Mesenchymal stem cell (in vitro differentiated cells and primary cell): ENCODE measurements around the gene HSP90AB1.

Experiments
- DNase-seq: peaks from one replicate; pipeline ENCODE4 v3.0.0-alpha.2; 2013
- H2AFZ ChIP-seq: one replicate; pipeline ENCODE4 v1.6.1; 2013; ENCODE audit warnings: low read depth, mild to moderate bottlenecking, control low read depth, inconsistent platforms, low read length, moderate library complexity
- H2AK5ac ChIP-seq: 2 replicates; pipeline ENCODE4 v1.6.1; 2013; ENCODE audit warnings: low read length, moderate library complexity, mild to moderate bottlenecking, inconsistent platforms; ENCODE audit not compliant: severe bottlenecking
- H2BK120ac ChIP-seq: one replicate; pipeline ENCODE4 v1.6.1; 2013; ENCODE audit warnings: low read depth, mild to moderate bottlenecking, inconsistent platforms, low read length, moderate library complexity
- H2BK12ac ChIP-seq, 2 experiments: one replicate each; pipeline ENCODE4 v1.6.1; 2013; ENCODE audit warnings: inconsistent platforms in 2 of 2, low read length in 2 of 2, mild to moderate bottlenecking in 2 of 2, moderate library complexity in 2 of 2, control low read depth in 1 of 2
- H2BK15ac ChIP-seq: one replicate; pipeline ENCODE4 v1.6.1; 2013; ENCODE audit warnings: mild to moderate bottlenecking, low read depth, inconsistent platforms; ENCODE audit not compliant: poor library complexity, severe bottlenecking
- H2BK5ac ChIP-seq: 2 replicates; pipeline ENCODE4 v1.6.1; 2013; ENCODE audit warnings: low read depth, mild to moderate bottlenecking, low read length, control low read depth, inconsistent platforms; ENCODE audit not compliant: poor library complexity, severe bottlenecking
- H3K14ac ChIP-seq, 2 experiments: one replicate each; pipeline ENCODE4 v1.6.1; 2013; ENCODE audit warnings: inconsistent platforms in 2 of 2, low read length in 2 of 2, control low read depth in 1 of 2, mild to moderate bottlenecking in 1 of 2, moderate library complexity in 1 of 2
- H3K18ac ChIP-seq, 2 experiments: one replicate each; pipeline ENCODE4 v1.6.1; 2013; ENCODE audit warnings: inconsistent platforms in 2 of 2, low read length in 2 of 2, control low read depth in 1 of 2, low read depth in 1 of 2, mild to moderate bottlenecking in 1 of 2
- H3K23ac ChIP-seq, 2 experiments: one replicate each; pipeline ENCODE4 v1.6.1; 2013; ENCODE audit warnings: inconsistent platforms in 2 of 2, low read length in 2 of 2, mild to moderate bottlenecking in 2 of 2, moderate library complexity in 2 of 2, control low read depth in 1 of 2
- H3K27ac ChIP-seq: 2 replicates; pipeline ENCODE4 v1.5.1; 2013; ENCODE audit warnings: mild to moderate bottlenecking, moderate library complexity, low read length, control low read depth, inconsistent platforms; ENCODE audit not compliant: poor library complexity, severe bottlenecking
- H3K27me3 ChIP-seq, 2 experiments: 2 replicates each; pipeline versions ENCODE4 v1.6.1 to v1.7.0; 2013; ENCODE audit warnings: low read length in 2 of 2, mild to moderate bottlenecking in 2 of 2, moderate library complexity in 2 of 2, control low read depth in 1 of 2, inconsistent platforms in 1 of 2; ENCODE audit not compliant: control insufficient read depth in 1 of 2, insufficient read depth in 1 of 2
- H3K36me3 ChIP-seq, 2 experiments: 2 replicates each; pipeline versions ENCODE4 v1.6.1 to v1.7.0; 2013; ENCODE audit warnings: low read length in 2 of 2, control low read depth in 1 of 2, inconsistent platforms in 1 of 2, low read depth in 1 of 2, mild to moderate bottlenecking in 1 of 2; ENCODE audit not compliant: insufficient read depth in 2 of 2, control insufficient read depth in 1 of 2
- H3K4ac ChIP-seq, 2 experiments: one replicate each; pipeline ENCODE4 v1.6.1; 2013; ENCODE audit warnings: inconsistent platforms in 2 of 2, low read length in 2 of 2, mild to moderate bottlenecking in 2 of 2, moderate library complexity in 2 of 2, control low read depth in 1 of 2, low read depth in 1 of 2
- H3K4me1 ChIP-seq: 2 replicates; pipeline ENCODE4 v1.6.1; 2013; ENCODE audit warnings: low read depth, low read length, control low read depth; ENCODE audit not compliant: control insufficient read depth, insufficient read depth
- H3K4me2 ChIP-seq: 2 replicates; pipeline ENCODE4 v1.6.1; 2013; ENCODE audit warnings: low read length, mild to moderate bottlenecking, inconsistent platforms; ENCODE audit not compliant: poor library complexity, severe bottlenecking
- H3K4me3 ChIP-seq, 2 experiments: 2 replicates each; pipeline versions ENCODE4 v1.5.1 to v1.7.0; 2013; ENCODE audit warnings: low read length in 2 of 2, mild to moderate bottlenecking in 2 of 2, control low read depth in 1 of 2, low read depth in 1 of 2; ENCODE audit not compliant: insufficient read depth in 1 of 2
- H3K79me1 ChIP-seq: replicated peaks from 2 replicates; pipeline ENCODE4 v1.6.1; 2013; ENCODE audit warnings: mild to moderate bottlenecking, control low read depth, low read length, inconsistent platforms; ENCODE audit not compliant: poor library complexity, severe bottlenecking
- H3K9ac ChIP-seq: 2 replicates; pipeline ENCODE4 v1.7.0; 2013; ENCODE audit warnings: mild to moderate bottlenecking, low read length, moderate library complexity
- H3K9me3 ChIP-seq: 2 replicates; pipeline ENCODE4 v1.7.0; 2013; ENCODE audit warnings: mild to moderate bottlenecking, low read length; ENCODE audit not compliant: control insufficient read depth
- H4K8ac ChIP-seq: one replicate; pipeline ENCODE4 v1.6.1; 2013; ENCODE audit warnings: inconsistent platforms, mild to moderate bottlenecking, low read length, moderate library complexity
- H4K91ac ChIP-seq: one replicate; pipeline ENCODE4 v1.6.1; 2013; ENCODE audit warnings: mild to moderate bottlenecking, low read length, inconsistent platforms
- WGBS: methylation state at CpG from one replicate; pipeline ENCODE4 v1.1.7; 2013; ENCODE audit warnings: mixed read lengths; 5-methylcytosine and 5-hydroxymethylcytosine counted together

HSP90AB1 gene

DNA sequence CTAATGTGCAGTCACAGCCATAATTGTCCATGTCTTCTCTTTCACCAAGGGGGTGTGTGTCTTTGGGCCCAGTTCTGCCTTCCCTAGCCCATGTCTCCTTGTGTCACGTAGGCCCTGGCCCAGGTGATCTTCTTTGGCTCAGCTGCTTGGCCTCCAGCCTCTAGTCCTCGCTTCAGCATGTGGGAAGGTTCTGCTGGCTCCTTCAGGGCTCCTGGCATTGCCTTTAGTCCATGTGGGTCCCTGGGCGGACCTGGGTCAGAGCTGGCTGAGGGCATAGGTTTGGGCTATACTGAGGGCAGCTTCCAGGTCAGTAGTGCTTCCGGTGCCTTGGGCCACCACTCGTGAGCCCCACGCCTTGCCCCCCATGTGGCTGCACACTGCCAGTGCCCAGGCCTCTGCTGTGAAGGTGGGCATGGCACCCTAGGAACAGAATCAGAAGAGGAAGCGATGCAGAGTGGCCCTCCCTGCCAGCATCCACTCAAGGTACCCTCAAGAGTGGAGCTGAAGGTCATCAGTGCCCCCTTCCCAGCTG, 53.5 kb downstream of the HSP90AB1 start:
- Histone ChIP-seq H2BK120ac (no peak overlapping the region), H3K9me3 (no peaks in the 10 kb centered on the region), H2BK12ac (no peak overlapping the region), H3K9ac (no peak overlapping the region), H3K18ac (no peak overlapping the region), H4K91ac (no peak overlapping the region), H3K23ac (no peak overlapping the region), H3K14ac (no peak overlapping the region), H3K36me3 (peaks cover 52% of the 10 kb centered on the region in 2 experiments), H3K4me1 (peaks cover 12% of the 10 kb centered on the region), H3K4ac (no peak overlapping the region), H3K4me2 (no peak overlapping the region), H3K27me3 (peaks cover 37 to 38% of the 10 kb centered on the region in 2 experiments), H2AFZ (no peak overlapping the region), H2BK5ac (no peak overlapping the region), H3K4me3 (no peak overlapping the region), H3K79me1 (no peaks in the 10 kb centered on the region), H2AK5ac (no peak overlapping the region), H3K27ac (no peak overlapping the region), H2BK15ac (no peak overlapping the region), H4K8ac (no peak overlapping the region)
- WGBS, result 82% methylated on average over 7 of the region's 7 CpGs
- no peak for DNase-seq

DNA sequence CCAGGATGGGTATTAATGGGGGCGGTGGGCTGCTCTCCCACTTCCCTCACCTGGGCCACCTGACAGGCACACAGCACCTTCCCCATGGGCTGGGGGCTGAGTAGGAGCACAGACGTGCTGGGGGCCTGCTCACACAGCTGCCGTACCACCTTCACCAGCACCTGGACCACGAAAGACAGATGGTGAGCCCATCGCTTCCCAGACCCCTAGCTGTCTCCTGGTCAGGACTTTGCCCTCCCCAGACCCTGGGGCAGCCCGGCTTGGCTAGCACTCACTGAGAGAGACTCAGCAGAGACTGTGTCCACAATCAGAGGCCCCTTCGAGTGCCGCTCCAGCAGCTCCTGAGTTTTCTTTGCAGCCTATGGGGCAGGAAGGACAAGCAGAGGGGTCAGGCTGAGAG, 54.2 kb downstream of the HSP90AB1 start:
- Histone ChIP-seq H3K23ac (no peak overlapping the region), H3K9ac (no peak overlapping the region), H2BK15ac (no peak overlapping the region), H3K27me3 (peaks cover 30 to 31% of the 10 kb centered on the region in 2 experiments), H2BK5ac (no peak overlapping the region), H3K4me3 (no peak overlapping the region), H2AFZ (no peak overlapping the region), H2BK12ac (no peak overlapping the region), H3K79me1 (no peaks in the 10 kb centered on the region), H4K8ac (no peak overlapping the region), H3K4me2 (no peak overlapping the region), H3K36me3 (peaks cover 59 to 60% of the 10 kb centered on the region in 2 experiments), H3K4ac (no peak overlapping the region), H3K14ac (no peak overlapping the region), H4K91ac (no peak overlapping the region), H2AK5ac (no peak overlapping the region), H3K18ac (no peak overlapping the region), H2BK120ac (no peak overlapping the region), H3K27ac (no peak overlapping the region), H3K4me1 (peaks cover 12% of the 10 kb centered on the region), H3K9me3 (no peaks in the 10 kb centered on the region)
- DNase-seq, result no peak
- 96% methylated on average over 7 of the region's 8 CpGs for WGBS

DNA sequence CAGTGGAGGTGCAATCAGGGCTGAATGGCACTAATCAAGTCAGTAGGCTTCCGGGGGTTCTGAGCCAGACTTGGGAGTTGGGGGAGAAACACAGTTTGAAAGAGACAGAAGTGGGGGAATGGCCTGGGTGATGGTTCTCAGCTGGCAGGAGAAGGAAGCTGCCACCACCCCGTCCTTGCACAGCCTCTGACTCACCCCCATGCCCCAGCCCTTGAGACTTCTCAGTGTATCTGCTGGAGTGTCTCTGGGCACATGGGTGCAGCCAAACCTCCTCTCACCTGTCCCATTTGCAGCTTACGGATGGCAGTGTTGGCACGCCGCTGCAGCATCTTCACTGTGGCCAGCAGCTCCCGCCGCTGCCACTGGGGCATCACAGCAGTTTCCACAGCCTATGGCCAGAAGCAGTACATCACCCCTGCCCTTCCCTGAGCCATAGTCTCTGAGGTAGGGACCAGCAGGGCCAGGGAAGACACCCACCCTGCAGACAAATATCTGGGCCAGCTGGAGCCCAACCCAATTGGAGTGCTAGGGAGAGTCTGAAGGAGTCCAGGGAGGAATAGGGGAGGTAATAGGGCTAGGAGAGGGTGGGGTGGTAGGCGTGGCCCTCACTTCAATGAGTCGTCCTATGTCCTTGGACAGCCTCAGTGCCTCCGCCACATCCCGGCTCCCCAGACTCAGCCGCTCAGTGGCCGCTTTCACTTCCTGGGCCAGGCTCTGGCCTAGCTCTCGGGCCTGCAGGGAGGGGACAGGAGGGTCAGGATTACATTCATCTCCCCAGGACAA, 55.1 kb downstream of the HSP90AB1 start:
- Histone ChIP-seq H2AK5ac (no peak overlapping the region), H2BK12ac (no peak overlapping the region), H3K4ac (no peak overlapping the region), H2AFZ (no peak overlapping the region), H3K4me1 (peaks cover 12% of the 10 kb centered on the region), H3K4me3 (no peak overlapping the region), H4K91ac (no peak overlapping the region), H2BK15ac (no peak overlapping the region), H3K36me3 (peaks cover 68 to 69% of the 10 kb centered on the region in 2 experiments), H3K14ac (no peak overlapping the region), H3K79me1 (no peaks in the 10 kb centered on the region), H3K27me3 (peaks cover 22% of the 10 kb centered on the region in 2 experiments), H4K8ac (no peak overlapping the region), H3K18ac (no peak overlapping the region), H2BK5ac (no peak overlapping the region), H3K9ac (no peak overlapping the region), H3K27ac (no peak overlapping the region), H3K23ac (no peak overlapping the region), H3K9me3 (no peaks in the 10 kb centered on the region), H3K4me2 (no peak overlapping the region), H2BK120ac (no peak overlapping the region)
- 95% methylated on average over 14 of the region's 14 CpGs for WGBS
- DNase-seq, result no peak

DNA sequence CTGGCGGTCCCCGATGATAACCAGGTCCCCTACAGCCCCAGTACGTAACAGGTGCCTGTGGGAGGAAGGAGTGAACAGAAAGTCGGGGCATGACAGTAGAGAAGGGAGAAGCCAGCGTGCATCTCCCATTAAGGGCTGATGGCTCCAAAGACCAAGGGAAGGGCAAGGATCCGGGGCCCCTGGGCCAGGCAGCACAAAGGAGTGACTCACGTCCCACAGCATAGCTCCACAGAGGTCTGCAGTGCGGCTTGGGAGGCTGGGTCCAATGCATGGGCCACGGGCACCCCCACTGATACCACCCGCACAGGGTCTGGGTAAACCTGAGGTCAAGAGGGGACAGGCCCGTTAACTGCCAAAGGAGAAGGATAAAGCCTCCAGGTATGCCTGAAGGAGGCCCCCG, 56.0 kb downstream of the HSP90AB1 start:
- Histone ChIP-seq H2BK120ac (no peak overlapping the region), H3K4me2 (no peak overlapping the region), H3K79me1 (no peaks in the 10 kb centered on the region), H3K9me3 (no peaks in the 10 kb centered on the region), H4K8ac (no peak overlapping the region), H2BK12ac (no peak overlapping the region), H3K4me3 (no peak overlapping the region), H2AFZ (no peak overlapping the region), H3K4ac (no peak overlapping the region), H3K27ac (no peak overlapping the region), H3K9ac (no peak overlapping the region), H3K23ac (no peak overlapping the region), H3K36me3 (peaks cover 76 to 77% of the 10 kb centered on the region in 2 experiments), H3K18ac (no peak overlapping the region), H2BK5ac (no peak overlapping the region), H3K27me3 (peaks cover 13 to 16% of the 10 kb centered on the region in 2 experiments), H3K4me1 (peaks cover 3% of the 10 kb centered on the region), H2BK15ac (no peak overlapping the region), H2AK5ac (no peak overlapping the region), H4K91ac (no peak overlapping the region), H3K14ac (no peak overlapping the region)
- no peak for DNase-seq
- 89% methylated on average over 11 of the region's 12 CpGs for WGBS
